IgD-negative memory B cell (primary cell): Measurements from ENCODE around the gene CINP. TPM values are rescaled to one million over a fixed set of nuclear protein-coding genes. Genes with fewer than 3 reads are reported as not detected.

ENCODE experiments used
- H3K27ac Mint-ChIP-seq, 3 donors: one replicate each; pipeline ENCODE4 v1.8.0; 2020 to 2022; ENCODE audit warnings: mild to moderate bottlenecking in 3 of 3, mixed read lengths in 3 of 3, moderate library complexity in 1 of 3
- H3K27me3 Mint-ChIP-seq: one replicate; pipeline ENCODE4 v1.8.0; 2021; ENCODE audit warnings: mixed read lengths
- H3K36me3 Mint-ChIP-seq: one replicate; pipeline ENCODE4 v1.8.0; 2020; ENCODE audit warnings: mild to moderate bottlenecking, mixed read lengths
- H3K4me1 Mint-ChIP-seq, 3 donors: one replicate each; pipeline ENCODE4 v1.8.0; 2020 to 2022; ENCODE audit warnings: mixed read lengths in 3 of 3, mild to moderate bottlenecking in 1 of 3
- H3K4me3 Mint-ChIP-seq, 4 donors: one replicate each; pipeline ENCODE4 v1.8.0; 2020 to 2022; ENCODE audit warnings: mild to moderate bottlenecking in 4 of 4, mixed read lengths in 4 of 4, moderate library complexity in 3 of 4
- H3K9me3 Mint-ChIP-seq, 3 donors: one replicate each; pipeline ENCODE4 v1.8.0; 2020 to 2021; ENCODE audit warnings: mixed read lengths in 3 of 3, mild to moderate bottlenecking in 1 of 3
- polyA plus RNA-seq: library from polyadenylated mRNA; unstranded; fragments of 300-500 nt; fragmentation: Illumina TruSeq; gene quantifications from one replicate; pipeline ENCODE4 v1.2.3, GENCODE V29; 2021

The CINP gene
- 39.5 TPM for polyA plus RNA-seq

DNA sequence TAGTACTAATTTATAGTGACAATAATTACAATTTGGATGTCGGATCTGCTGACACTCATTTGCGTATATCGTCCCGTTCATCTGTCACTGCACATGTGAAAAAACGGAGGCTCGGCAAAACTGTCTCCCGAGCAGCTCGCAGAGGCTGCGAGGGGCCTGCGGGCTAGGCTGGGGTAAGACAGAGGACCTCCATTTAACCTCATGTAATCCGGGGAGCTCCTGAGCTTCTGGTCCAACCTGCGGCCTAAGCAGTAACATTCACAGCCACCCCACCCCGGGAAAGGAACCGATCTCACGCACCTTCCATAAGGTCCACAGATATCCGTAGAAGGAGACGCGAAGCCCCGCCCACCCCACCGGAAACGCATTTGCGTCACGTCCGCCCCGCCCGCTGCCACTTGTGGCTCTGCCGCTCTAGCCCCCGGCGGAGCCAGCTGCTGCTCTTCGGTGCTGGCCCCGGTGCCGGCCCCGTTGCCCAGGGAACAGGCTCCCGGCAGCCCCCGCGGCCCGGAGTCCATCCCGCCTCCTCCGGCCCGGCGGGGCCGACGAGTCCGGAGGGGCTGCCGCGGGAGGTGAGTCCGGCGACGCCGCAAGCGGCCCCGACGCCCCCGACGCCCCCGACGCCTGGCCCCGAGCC is at the start of gene CINP, which contains the start of gene TECPR2:
Gene CINP, minus strand, starts transcription at position 346 of the 637 bp plus-strand sequence. Its CDS starts 39 bp downstream, at position 307.
Gene TECPR2, plus strand, starts transcription at position 397 of the 637 bp plus-strand sequence. CDS start 13,781 bp downstream, outside the sequence.
- peak within 1 kb of the TSS in 2 of 3 donors; percentile 95 for H3K27ac Mint-ChIP-seq
- H3K4me1 Mint-ChIP-seq, result peaks cover 20 to 27% (median 27%) of the 10 kb centered on the region in 3 donors
- peak within 1 kb of the TSS in 2 of 4 donors; percentile 96 to 98 for H3K4me3 Mint-ChIP-seq
- H3K9me3 Mint-ChIP-seq, result no peaks in the 10 kb centered on the region
- H3K27me3 Mint-ChIP-seq, result peaks cover 3% of the 10 kb centered on the region
- H3K36me3 Mint-ChIP-seq, result peaks cover 5% of the 10 kb centered on the region

- Mint-ChIP-seq H3K27me3 (no peaks in the 10 kb centered on the region), H3K9me3 (peaks cover 0 to 3% (median 0%) of the 10 kb centered on the region in 3 donors), H3K4me1 (peaks cover 0 to 3% (median 1%) of the 10 kb centered on the region in 3 donors), H3K36me3 (peaks cover 14% of the 10 kb centered on the region), H3K27ac (no peak overlapping the region), H3K4me3 (no peak overlapping the region)
Observed at GRCh38 chr14:102408724-102409123, 46.0 kb upstream of the CINP start.

- Mint-ChIP-seq H3K27ac (no peak overlapping the region), H3K27me3 (no peaks in the 10 kb centered on the region), H3K4me3 (no peak overlapping the region), H3K4me1 (peaks cover 0 to 3% (median 1%) of the 10 kb centered on the region in 3 donors), H3K36me3 (peaks cover 15% of the 10 kb centered on the region), H3K9me3 (peaks cover 5 to 11% (median 6%) of the 10 kb centered on the region in 3 donors)
Observed at GRCh38 chr14:102407258-102407657, 44.6 kb upstream of the CINP start.

GRCh38 chr14:102403028-102403427 is 40.3 kb upstream of the CINP start:
- no peaks in the 10 kb centered on the region for H3K4me1 Mint-ChIP-seq
- peaks cover 16% of the 10 kb centered on the region for H3K36me3 Mint-ChIP-seq
- peaks cover 5 to 15% (median 8%) of the 10 kb centered on the region in 3 donors for H3K9me3 Mint-ChIP-seq
- no peak overlapping the region for H3K4me3 Mint-ChIP-seq
- no peaks in the 10 kb centered on the region for H3K27me3 Mint-ChIP-seq
- no peak overlapping the region for H3K27ac Mint-ChIP-seq

DNA sequence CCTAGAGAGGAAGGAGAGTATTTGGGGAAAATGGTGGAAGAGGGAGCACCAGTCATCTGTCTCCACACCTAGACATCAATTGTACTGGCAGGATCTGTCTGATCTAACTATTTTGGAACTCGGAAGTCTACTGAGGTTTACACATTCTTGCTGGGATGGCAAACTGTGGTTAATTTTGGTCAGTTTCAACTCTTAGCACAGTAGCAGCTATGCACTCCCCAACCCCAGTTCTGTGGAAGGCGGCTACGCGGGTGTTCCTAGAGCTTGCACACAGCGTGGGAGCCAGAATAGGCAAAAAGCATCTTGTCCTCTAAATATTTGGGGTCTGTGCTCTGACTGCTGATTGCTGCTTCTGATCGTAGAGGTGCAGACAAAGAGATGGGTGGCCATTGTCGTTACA is 33.8 kb upstream of the CINP start:
- peaks cover 11% of the 10 kb centered on the region for H3K36me3 Mint-ChIP-seq
- H3K4me1 Mint-ChIP-seq, result no peaks in the 10 kb centered on the region
- H3K27ac Mint-ChIP-seq, result no peak overlapping the region
- peaks cover 0 to 2% (median 0%) of the 10 kb centered on the region in 3 donors for H3K9me3 Mint-ChIP-seq
- H3K27me3 Mint-ChIP-seq, result no peaks in the 10 kb centered on the region
- H3K4me3 Mint-ChIP-seq, result no peak overlapping the region

DNA sequence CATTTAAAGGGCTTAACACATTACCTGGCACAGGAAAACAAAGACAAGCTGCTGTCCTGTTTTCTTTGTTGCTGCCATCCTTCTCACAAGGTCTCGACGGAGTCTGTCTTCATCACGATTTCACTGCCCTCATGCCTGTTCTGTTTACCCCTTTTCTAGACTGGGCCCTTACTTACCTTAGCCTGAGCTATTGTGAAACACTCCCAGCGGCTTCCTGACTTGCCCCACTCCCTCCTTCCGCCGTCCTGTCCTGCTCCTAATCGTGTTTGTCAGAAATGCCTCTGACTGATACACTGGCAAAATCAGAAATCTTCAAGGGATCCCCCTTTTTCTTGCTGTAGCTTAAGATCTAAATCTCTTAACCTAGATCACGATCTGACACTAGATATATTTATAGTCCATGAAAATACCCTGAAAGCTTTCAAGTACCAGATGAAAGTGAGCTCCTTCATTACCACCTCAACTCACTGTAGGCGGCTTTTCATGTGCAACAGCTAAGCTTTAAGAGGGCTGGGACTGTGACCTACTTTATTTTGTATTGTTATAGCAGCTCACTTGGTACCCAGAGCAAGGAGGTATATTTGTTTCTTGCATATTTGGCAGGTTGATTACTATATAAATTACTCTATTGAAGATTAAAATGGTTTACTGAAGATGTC is 32.2 kb upstream of the CINP start:
- Mint-ChIP-seq H3K36me3 (peaks cover 9% of the 10 kb centered on the region), H3K9me3 (peaks cover 0 to 2% (median 0%) of the 10 kb centered on the region in 3 donors), H3K27ac (no peak overlapping the region), H3K4me1 (no peaks in the 10 kb centered on the region), H3K27me3 (no peaks in the 10 kb centered on the region), H3K4me3 (no peak overlapping the region)

DNA sequence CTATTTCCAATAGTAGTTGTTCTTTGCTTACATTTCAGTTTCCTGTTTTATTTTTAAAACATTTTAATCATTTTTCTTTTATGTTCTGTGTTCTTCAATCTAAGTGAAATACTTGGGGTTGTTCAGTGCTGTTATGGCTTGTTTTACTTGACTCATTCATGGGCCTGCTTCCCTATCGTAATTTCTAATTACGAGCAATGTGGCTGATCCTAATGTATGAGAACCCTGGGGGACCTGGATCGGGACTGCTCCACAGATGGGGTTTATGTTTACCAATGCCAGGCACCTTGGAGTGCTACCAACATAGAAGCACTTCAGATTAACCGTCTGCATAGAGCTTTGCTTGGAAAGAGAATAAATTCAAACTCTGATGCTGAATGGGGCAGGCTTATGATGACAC is 29.8 kb upstream of the CINP start:
- peaks cover 0 to 2% (median 0%) of the 10 kb centered on the region in 3 donors for H3K4me1 Mint-ChIP-seq
- no peak overlapping the region for H3K4me3 Mint-ChIP-seq
- no peaks in the 10 kb centered on the region for H3K9me3 Mint-ChIP-seq
- no peaks in the 10 kb centered on the region for H3K27me3 Mint-ChIP-seq
- H3K27ac Mint-ChIP-seq, result no peak overlapping the region
- peaks cover 5% of the 10 kb centered on the region for H3K36me3 Mint-ChIP-seq

DNA sequence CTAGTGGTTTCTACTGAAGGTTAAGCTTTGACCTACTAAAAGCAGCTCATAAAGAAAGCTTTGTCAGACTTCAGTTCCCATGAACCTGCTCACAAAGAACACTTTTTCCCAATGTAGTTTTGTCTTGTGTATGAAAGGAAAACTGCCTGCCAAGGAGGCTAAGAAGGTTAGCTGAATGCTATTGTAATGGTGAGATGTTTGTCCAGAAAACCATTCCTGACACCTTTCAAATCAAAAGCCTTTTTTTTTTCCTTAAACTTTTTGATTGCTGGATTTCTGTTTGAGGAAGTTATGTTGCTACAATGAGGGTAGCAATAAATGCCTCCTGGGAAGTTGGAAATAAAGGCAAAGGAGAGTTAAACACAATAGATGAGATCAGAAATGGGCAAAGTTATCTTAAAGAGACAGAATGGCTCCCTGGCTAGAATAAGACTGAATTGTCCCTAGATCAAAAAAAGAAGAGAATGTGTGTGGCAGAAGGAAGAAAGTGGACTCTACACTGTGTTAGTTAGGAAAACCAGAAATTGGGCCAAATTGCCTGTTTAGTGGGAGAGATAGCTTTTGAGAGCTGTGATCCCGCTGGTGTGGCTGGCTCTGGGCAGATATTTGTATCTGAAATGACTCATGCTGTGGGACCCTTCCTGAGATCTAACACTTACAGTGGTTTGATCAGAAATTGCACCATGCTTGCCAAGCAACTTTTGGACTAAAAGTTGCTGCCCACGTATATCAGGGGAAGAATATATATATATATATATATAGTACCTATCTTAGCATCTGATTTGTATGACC is 27.6 kb upstream of the CINP start:
- Mint-ChIP-seq H3K4me1 (peaks cover 0 to 2% (median 0%) of the 10 kb centered on the region in 3 donors), H3K27ac (no peak overlapping the region), H3K27me3 (no peaks in the 10 kb centered on the region), H3K36me3 (peaks cover 5% of the 10 kb centered on the region), H3K9me3 (no peaks in the 10 kb centered on the region), H3K4me3 (no peak overlapping the region)

DNA sequence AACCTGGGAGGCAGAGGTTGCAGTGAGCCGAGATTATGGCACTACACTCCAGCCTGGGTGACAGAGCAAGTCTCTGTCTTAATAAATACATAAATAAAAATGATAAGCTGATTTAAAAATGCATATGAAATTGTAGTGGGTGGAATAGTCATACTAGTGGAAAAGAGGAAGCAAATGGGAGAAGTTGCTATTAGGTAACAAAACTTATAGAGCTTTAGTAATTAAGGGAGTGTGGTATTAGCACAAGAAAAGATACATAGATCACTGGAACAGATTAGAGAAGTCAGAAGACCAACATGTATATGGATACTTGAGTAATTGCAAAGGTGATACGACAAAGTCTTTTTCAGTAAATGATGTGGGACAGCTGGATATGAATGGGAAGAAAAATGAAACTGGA is 26.6 kb upstream of the CINP start:
- Mint-ChIP-seq H3K27ac (peak overlapping the region in 1 of 3 donors; percentile 3), H3K27me3 (no peaks in the 10 kb centered on the region), H3K4me3 (no peak overlapping the region), H3K36me3 (peaks cover 2% of the 10 kb centered on the region), H3K9me3 (no peaks in the 10 kb centered on the region), H3K4me1 (peaks cover 0 to 2% (median 0%) of the 10 kb centered on the region in 3 donors)

GRCh38 chr14:102387086-102387485 is 24.4 kb upstream of the CINP start:
- Mint-ChIP-seq H3K9me3 (no peaks in the 10 kb centered on the region), H3K27ac (no peak overlapping the region), H3K4me3 (no peak overlapping the region), H3K27me3 (no peaks in the 10 kb centered on the region), H3K36me3 (no peaks in the 10 kb centered on the region), H3K4me1 (peaks cover 0 to 2% (median 0%) of the 10 kb centered on the region in 3 donors)

DNA sequence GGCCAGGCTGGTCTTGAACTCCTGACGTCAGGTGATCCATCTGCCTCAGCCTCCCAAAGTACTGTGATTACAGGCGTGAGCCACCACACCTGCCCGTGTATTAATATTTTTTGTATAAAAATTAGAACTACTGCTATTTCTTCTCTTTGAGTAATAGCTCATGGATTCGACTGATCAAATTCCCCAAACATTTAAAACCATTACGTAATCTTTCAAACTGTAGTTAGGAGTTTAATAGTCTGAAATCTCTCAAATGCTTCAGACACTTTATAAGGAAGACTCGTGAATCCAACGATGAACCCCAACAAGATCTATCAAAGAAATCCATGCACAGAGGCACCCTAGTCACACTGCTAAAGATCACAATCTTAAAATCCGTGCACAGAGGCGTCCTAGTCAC is 16.1 kb upstream of the CINP start:
- H3K27me3 Mint-ChIP-seq, result no peaks in the 10 kb centered on the region
- H3K4me3 Mint-ChIP-seq, result no peak overlapping the region
- no peaks in the 10 kb centered on the region for H3K9me3 Mint-ChIP-seq
- H3K36me3 Mint-ChIP-seq, result peaks cover 5% of the 10 kb centered on the region
- no peaks in the 10 kb centered on the region for H3K4me1 Mint-ChIP-seq
- no peak overlapping the region for H3K27ac Mint-ChIP-seq

DNA sequence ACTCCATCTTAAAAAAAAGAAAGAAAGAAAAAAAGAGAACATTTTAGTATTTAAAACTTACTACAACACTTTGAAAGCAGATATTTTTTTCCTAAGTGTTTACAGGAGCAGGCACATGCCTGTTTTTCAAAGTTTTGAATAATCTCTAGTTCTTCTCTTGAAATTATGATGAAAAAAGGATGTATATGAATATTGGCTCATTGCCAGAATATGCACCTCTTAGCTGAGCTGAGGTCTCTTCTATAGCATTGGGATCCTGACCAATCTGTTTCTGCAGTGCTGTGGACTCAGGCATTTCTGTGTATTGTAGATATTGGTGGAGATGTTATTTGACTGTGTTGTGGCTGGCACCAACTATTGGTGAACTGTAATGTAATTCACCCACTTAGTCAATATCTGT is 15.0 kb upstream of the CINP start:
- Mint-ChIP-seq H3K4me1 (no peaks in the 10 kb centered on the region), H3K9me3 (no peaks in the 10 kb centered on the region), H3K4me3 (peak overlapping the region in 1 of 4 donors; percentile 41), H3K27ac (no peak overlapping the region), H3K36me3 (peaks cover 5% of the 10 kb centered on the region), H3K27me3 (no peaks in the 10 kb centered on the region)

- peaks cover 0 to 1% (median 0%) of the 10 kb centered on the region in 3 donors for H3K9me3 Mint-ChIP-seq
- peak overlapping the region in 1 of 3 donors; percentile 47 for H3K27ac Mint-ChIP-seq
- peak overlapping the region in 1 of 4 donors; percentile 61 for H3K4me3 Mint-ChIP-seq
- no peaks in the 10 kb centered on the region for H3K27me3 Mint-ChIP-seq
- peaks cover 2 to 6% (median 4%) of the 10 kb centered on the region in 3 donors for H3K4me1 Mint-ChIP-seq
- H3K36me3 Mint-ChIP-seq, result peaks cover 11% of the 10 kb centered on the region
Observed at GRCh38 chr14:102375119-102375518, 12.4 kb upstream of the CINP start.

DNA sequence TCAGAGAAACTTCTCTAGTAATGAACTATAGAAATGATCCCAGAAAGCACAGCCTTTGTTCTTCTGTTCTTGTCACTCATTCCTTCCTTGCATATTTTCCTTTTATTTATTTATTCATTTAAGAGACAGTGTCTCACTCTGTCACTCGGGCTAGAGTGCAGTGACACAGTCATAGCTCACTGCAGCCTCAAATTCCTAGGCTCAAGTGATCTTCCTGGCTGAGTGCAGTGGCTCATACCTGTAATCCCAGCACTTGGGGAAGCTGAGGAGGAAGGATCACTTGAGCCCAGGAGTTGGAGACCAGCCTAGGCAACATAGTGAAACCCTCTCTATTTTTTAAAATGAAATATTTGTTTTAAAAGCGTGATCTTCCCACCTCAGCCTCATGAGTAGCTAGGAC is 11.6 kb upstream of the CINP start:
- Mint-ChIP-seq H3K27ac (no peak overlapping the region), H3K36me3 (peaks cover 11% of the 10 kb centered on the region), H3K27me3 (no peaks in the 10 kb centered on the region), H3K4me1 (peaks cover 2 to 6% (median 5%) of the 10 kb centered on the region in 3 donors), H3K9me3 (peaks cover 0 to 1% (median 0%) of the 10 kb centered on the region in 3 donors), H3K4me3 (no peak overlapping the region)

DNA sequence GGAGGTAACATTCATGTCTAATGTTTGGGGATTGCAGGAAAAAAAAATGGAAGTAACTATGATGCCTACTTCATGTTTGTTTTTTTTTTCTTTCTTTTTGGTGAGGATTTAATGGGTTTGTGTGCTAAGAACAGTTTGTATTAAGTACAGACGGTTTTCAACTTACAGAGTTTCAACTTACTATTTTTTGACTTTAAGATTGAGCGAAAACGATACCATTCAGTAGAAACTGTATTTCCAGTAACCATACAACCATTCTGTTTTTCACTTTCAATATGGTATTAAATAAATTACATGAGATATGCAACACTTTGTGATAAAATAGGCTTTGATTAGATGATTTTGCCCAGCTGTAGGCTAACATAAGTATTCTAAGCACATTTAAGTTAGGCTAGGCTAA is 10.4 kb upstream of the CINP start:
- Mint-ChIP-seq H3K27me3 (peaks cover 5% of the 10 kb centered on the region), H3K9me3 (peaks cover 0 to 1% (median 0%) of the 10 kb centered on the region in 3 donors), H3K4me3 (no peak overlapping the region), H3K27ac (no peak overlapping the region), H3K36me3 (peaks cover 11% of the 10 kb centered on the region), H3K4me1 (peaks cover 2 to 6% (median 5%) of the 10 kb centered on the region in 3 donors)
